Duodenal mucosa (tissue), 2 donors: ENCODE measurements around the gene RBM18.

Experiments
- H3K27ac ChIP-seq: one replicate; pipeline ENCODE4 v1.7.0; 2013; ENCODE audit warnings: low read depth, low read length
- H3K27me3 ChIP-seq, 2 donors: one replicate each; pipeline ENCODE4 v1.7.0; 2013; ENCODE audit warnings: low read length in 2 of 2, control low read depth in 1 of 2; ENCODE audit not compliant: insufficient read depth in 2 of 2, control insufficient read depth in 1 of 2
- H3K36me3 ChIP-seq, 2 donors: one replicate each; pipeline ENCODE4 v1.7.0; 2013; ENCODE audit warnings: low read length in 2 of 2, control low read depth in 1 of 2; ENCODE audit not compliant: insufficient read depth in 2 of 2, control insufficient read depth in 1 of 2
- H3K4me1 ChIP-seq, 2 donors: one replicate each; pipeline ENCODE4 v1.7.0; 2013; ENCODE audit warnings: low read length in 2 of 2, control low read depth in 1 of 2; ENCODE audit not compliant: insufficient read depth in 2 of 2, control insufficient read depth in 1 of 2
- H3K4me3 ChIP-seq, 2 donors: one replicate each; pipeline ENCODE4 v1.7.0; 2013; ENCODE audit warnings: low read length in 2 of 2, low read depth in 1 of 2
- H3K9ac ChIP-seq, 2 donors: one replicate each; pipeline ENCODE4 v1.7.0; 2013; ENCODE audit warnings: low read length in 2 of 2, low read depth in 1 of 2
- H3K9me3 ChIP-seq, 2 donors: one replicate each; pipeline ENCODE4 v1.7.0; 2013; ENCODE audit warnings: low read length in 2 of 2, control low read depth in 1 of 2; ENCODE audit not compliant: control insufficient read depth in 1 of 2

The RBM18 gene

GRCh38 chr9:122236681-122237080 is 28.0 kb downstream of the RBM18 start:
- Histone ChIP-seq H3K9ac (no peak overlapping the region), H3K9me3 (no peaks in the 10 kb centered on the region), H3K27ac (no peak overlapping the region), H3K4me1 (no peaks in the 10 kb centered on the region), H3K4me3 (no peak overlapping the region), H3K36me3 (peaks cover 13 to 16% of the 10 kb centered on the region in 2 donors), H3K27me3 (peaks cover 4 to 11% of the 10 kb centered on the region in 2 donors)

GRCh38 chr9:122234022-122234748 is 30.5 kb downstream of the RBM18 start:
- Histone ChIP-seq H3K9ac (no peak overlapping the region), H3K4me1 (peaks cover 0 to under 1% of the 10 kb centered on the region in 2 donors), H3K4me3 (no peak overlapping the region), H3K27me3 (peaks cover 27 to 35% of the 10 kb centered on the region in 2 donors), H3K36me3 (no peaks in the 10 kb centered on the region), H3K9me3 (no peaks in the 10 kb centered on the region), H3K27ac (no peak overlapping the region)

GRCh38 chr9:122232796-122233306 is 31.8 kb downstream of the RBM18 start:
- Histone ChIP-seq H3K4me3 (no peak overlapping the region), H3K36me3 (no peaks in the 10 kb centered on the region), H3K9ac (no peak overlapping the region), H3K27ac (no peak overlapping the region), H3K4me1 (peaks cover 0 to 2% of the 10 kb centered on the region in 2 donors), H3K27me3 (peaks cover 36 to 44% of the 10 kb centered on the region in 2 donors), H3K9me3 (no peaks in the 10 kb centered on the region)

GRCh38 chr9:122229485-122229837 is 35.2 kb downstream of the RBM18 start:
- Histone ChIP-seq H3K4me3 (no peak overlapping the region), H3K9me3 (no peaks in the 10 kb centered on the region), H3K9ac (no peak overlapping the region), H3K36me3 (no peaks in the 10 kb centered on the region), H3K4me1 (peaks cover 0 to 7% of the 10 kb centered on the region in 2 donors), H3K27me3 (peaks cover 69 to 74% of the 10 kb centered on the region in 2 donors), H3K27ac (no peak overlapping the region)

GRCh38 chr9:122228568-122229484 is 35.8 kb downstream of the RBM18 start, which contains the start of gene LHX6:
TSS of gene LHX6 (minus strand) at chr9:122228957. CDS start at chr9:122228740, 217 bp downstream.
- Histone ChIP-seq H3K9ac (no peak within 1 kb of the TSS), H3K4me1 (peaks cover 0 to 7% of the 10 kb centered on the region in 2 donors), H3K27ac (no peak within 1 kb of the TSS), H3K9me3 (no peaks in the 10 kb centered on the region), H3K36me3 (no peaks in the 10 kb centered on the region), H3K4me3 (peak within 1 kb of the TSS; percentile 35 to 40), H3K27me3 (peaks cover 72 to 73% of the 10 kb centered on the region in 2 donors)

GRCh38 chr9:122228191-122228567 is 36.5 kb downstream of the RBM18 start:
- Histone ChIP-seq H3K36me3 (no peaks in the 10 kb centered on the region), H3K9ac (no peak overlapping the region), H3K27ac (no peak overlapping the region), H3K27me3 (peaks cover 74 to 80% of the 10 kb centered on the region in 2 donors), H3K4me3 (peak overlapping the region; percentile 35 to 40), H3K9me3 (no peaks in the 10 kb centered on the region), H3K4me1 (peaks cover 0 to 7% of the 10 kb centered on the region in 2 donors)

- H3K4me1 ChIP-seq = peaks cover 0 to 7% of the 10 kb centered on the region in 2 donors
- peaks cover 75 to 86% of the 10 kb centered on the region in 2 donors for H3K27me3 ChIP-seq
- H3K9ac ChIP-seq = no peak overlapping the region
- no peak overlapping the region for H3K27ac ChIP-seq
- no peak overlapping the region for H3K4me3 ChIP-seq
- no peaks in the 10 kb centered on the region for H3K36me3 ChIP-seq
- H3K9me3 ChIP-seq = no peaks in the 10 kb centered on the region
Observed at GRCh38 chr9:122227575-122227900, 37.1 kb downstream of the RBM18 start.

GRCh38 chr9:122226758-122227574 is 37.7 kb downstream of the RBM18 start:
- Histone ChIP-seq H3K27me3 (peaks cover 81 to 91% of the 10 kb centered on the region in 2 donors), H3K9ac (no peak overlapping the region), H3K9me3 (no peaks in the 10 kb centered on the region)

GRCh38 chr9:122226142-122226757 is 38.4 kb downstream of the RBM18 start:
- Histone ChIP-seq H3K27me3 (peaks cover 84 to 93% of the 10 kb centered on the region in 2 donors), H3K9ac (no peak overlapping the region), H3K4me3 (peak overlapping the region in 1 of 2 donors; percentile 5), H3K9me3 (no peaks in the 10 kb centered on the region), H3K27ac (no peak overlapping the region), H3K4me1 (peaks cover 0 to 7% of the 10 kb centered on the region in 2 donors), H3K36me3 (no peaks in the 10 kb centered on the region)

More at GRCh38 chr9:122226758-122227574, 37.7 kb downstream of the RBM18 start:
- Histone ChIP-seq H3K36me3 (no peaks in the 10 kb centered on the region), H3K4me1 (peaks cover 0 to 7% of the 10 kb centered on the region in 2 donors), H3K4me3 (no peak overlapping the region), H3K27ac (no peak overlapping the region)
